SU-DHL-6 (cell line): ENCODE data around the gene TMEM87B.

ENCODE experiments used
- H2AFZ ChIP-seq: fragments of 200-600 bp; sonication (generic); 2 replicates; pipeline ENCODE4 v1.6.1; 2014; ENCODE audit warnings: low read depth, mild to moderate bottlenecking, moderate library complexity, mixed read lengths, antibody characterized with exemption, low read length; ENCODE audit not compliant: severe bottlenecking
- H3F3A ChIP-seq: fragments of 200-600 bp; shearing (Covaris generic); 2 replicates; pipeline ENCODE4 v1.6.0; 2016; ENCODE audit warnings: antibody characterized with exemption, mild to moderate bottlenecking; ENCODE audit not compliant: insufficient read depth
- H3K27ac ChIP-seq: fragments of 200-600 bp; sonication (generic); 2 replicates; pipeline ENCODE4 v1.5.1; 2016; ENCODE audit warnings: low read depth, mild to moderate bottlenecking, low read length, moderate library complexity, mixed read lengths
- H3K27me3 ChIP-seq: fragments of 200-600 bp; sonication (generic), shearing (Covaris generic); 2 replicates; pipeline ENCODE4 v1.6.0; 2014; ENCODE audit warnings: mild to moderate bottlenecking, low read length
- H3K36me3 ChIP-seq: fragments of 200-600 bp; sonication (generic); 2 replicates; pipeline ENCODE4 v1.6.1; 2014; ENCODE audit warnings: mild to moderate bottlenecking, low read length, mixed read lengths
- H3K4me2 ChIP-seq: fragments of 300-600, 200-600 bp; shearing (Covaris generic), sonication (generic); 2 replicates; pipeline ENCODE4 v1.6.0; 2014; ENCODE audit warnings: low read length, low read depth, mild to moderate bottlenecking; ENCODE audit not compliant: poor library complexity, severe bottlenecking
- H3K4me3 ChIP-seq: fragments of 200-600 bp; sonication (generic); 2 replicates; pipeline ENCODE4 v1.5.1; 2014; ENCODE audit warnings: antibody characterized with exemption, low read length, mild to moderate bottlenecking, mixed read lengths; ENCODE audit not compliant: insufficient read depth, poor library complexity, severe bottlenecking
- H3K79me2 ChIP-seq: fragments of 200-600 bp; sonication (generic); 2 replicates; pipeline ENCODE4 v1.6.1; 2014; ENCODE audit warnings: mild to moderate bottlenecking, low read length, moderate library complexity; ENCODE audit not compliant: insufficient read depth
- H3K9ac ChIP-seq: fragments of 200-600 bp; sonication (generic); 2 replicates; pipeline ENCODE4 v1.7.0; 2014; ENCODE audit warnings: mild to moderate bottlenecking, low read length
- H3K9me2 ChIP-seq: fragments of 200-600 bp; sonication (generic); replicated peaks from 2 replicates; pipeline ENCODE4 v1.6.1; 2014; ENCODE audit warnings: low read length; ENCODE audit not compliant: insufficient read depth
- H3K9me3 ChIP-seq: fragments of 200-600 bp; sonication (generic); 2 replicates; pipeline ENCODE4 v1.6.1; 2014; ENCODE audit warnings: low read length, mixed read lengths; ENCODE audit not compliant: insufficient read depth
- H4K20me1 ChIP-seq: fragments of 200-600 bp; sonication (generic); 2 replicates; pipeline ENCODE4 v1.6.1; 2014; ENCODE audit warnings: low read depth, mild to moderate bottlenecking, antibody characterized with exemption, low read length, moderate library complexity, mixed read lengths
- CTCF ChIP-seq: fragments of 200-600 bp; sonication (generic); IDR thresholded peaks from one replicate; pipeline ENCODE4 v1.5.1; 2017; ENCODE audit warnings: antibody characterized with exemption, mild to moderate bottlenecking, low read length, moderate library complexity; ENCODE audit not compliant: insufficient read depth, poor library complexity, severe bottlenecking
- EZH2phosphoT487 ChIP-seq: fragments of 200-600 bp; sonication (generic), shearing (Covaris generic); conservative IDR thresholded peaks from 2 replicates; pipeline ENCODE4 v1.6.1; 2018; ENCODE audit warnings: mild to moderate bottlenecking, antibody characterized with exemption, low read length, moderate library complexity, mixed read lengths

Gene TMEM87B

GRCh38 chr2:112085375-112085730, 30.3 kb downstream of the TMEM87B start:
- Histone ChIP-seq H3K4me3 (no peak overlapping the region), H3K9me2 (no peaks in the 10 kb centered on the region), H3K9ac (no peak overlapping the region), H3K9me3 (no peaks in the 10 kb centered on the region), H3K27ac (peak overlapping the region; percentile 84), H3K4me2 (no peak overlapping the region), H2AFZ (no peak overlapping the region), H3K79me2 (no peaks in the 10 kb centered on the region), H3K27me3 (no peaks in the 10 kb centered on the region), H4K20me1 (no peaks in the 10 kb centered on the region), H3K36me3 (peaks cover 11% of the 10 kb centered on the region), H3F3A (peaks cover 21% of the 10 kb centered on the region; the same call in 1 of the 2 replicates)
- TF ChIP-seq CTCF = no peak
- no peak for TF ChIP-seq EZH2phosphoT487

GRCh38 chr2:112085916-112086669, 31.0 kb downstream of the TMEM87B start:
- Histone ChIP-seq H3K4me2 (peak overlapping the region; percentile 47), H3K9me3 (no peaks in the 10 kb centered on the region), H4K20me1 (no peaks in the 10 kb centered on the region), H3K36me3 (peaks cover 6% of the 10 kb centered on the region), H3F3A (peaks cover 21% of the 10 kb centered on the region; the same call in 1 of the 2 replicates), H3K4me3 (no peak overlapping the region), H3K9ac (no peak overlapping the region), H3K27me3 (no peaks in the 10 kb centered on the region), H3K79me2 (no peaks in the 10 kb centered on the region), H3K27ac (peak overlapping the region; percentile 84), H3K9me2 (no peaks in the 10 kb centered on the region), H2AFZ (no peak overlapping the region)
- TF ChIP-seq EZH2phosphoT487 (no peak), CTCF (no peak)

GRCh38 chr2:112087346-112088020, 32.4 kb downstream of the TMEM87B start:
- Histone ChIP-seq H3K9ac (peak overlapping the region; percentile 37; the same call in 1 of the 2 replicates), H3K79me2 (no peaks in the 10 kb centered on the region), H3K4me3 (no peak overlapping the region), H2AFZ (no peak overlapping the region), H3K9me3 (no peaks in the 10 kb centered on the region), H3K27ac (peak overlapping the region; percentile 84), H3K9me2 (no peaks in the 10 kb centered on the region), H3K4me2 (peak overlapping the region; percentile 47), H3K27me3 (no peaks in the 10 kb centered on the region), H3F3A (peaks cover 21% of the 10 kb centered on the region; the same call in 1 of the 2 replicates), H4K20me1 (no peaks in the 10 kb centered on the region), H3K36me3 (peaks cover 11% of the 10 kb centered on the region)
- TF ChIP-seq CTCF (no peak), EZH2phosphoT487 (no peak)
